Upper lobe of right lung (tissue), 1 donor: Measurements from ENCODE around the gene ZBTB37. TPM values are rescaled to one million over a fixed set of nuclear protein-coding genes. Genes with fewer than 3 reads are reported as not detected.

ENCODE experiments used
- ATAC-seq: fragments of 200-7000 bp; cut with Tn5 transposase; one replicate; pipeline ENCODE4 v1.9.1; 2020; ENCODE audit warnings: mild to moderate bottlenecking, moderate library complexity
- DNase-seq: peaks from one replicate; pipeline ENCODE4 v3.0.0-alpha.2; 2020
- H3K27ac ChIP-seq: fragments of 200-600 bp; one replicate; pipeline ENCODE4 v1.8.0; 2022
- H3K27me3 ChIP-seq: fragments of 200-600 bp; one replicate; pipeline ENCODE4 v1.8.0; 2022; ENCODE audit warnings: mild to moderate bottlenecking
- H3K36me3 ChIP-seq: fragments of 200-600 bp; one replicate; pipeline ENCODE4 v1.8.0; 2022
- H3K4me1 ChIP-seq: fragments of 200-600 bp; one replicate; pipeline ENCODE4 v1.8.0; 2022
- H3K4me3 ChIP-seq: fragments of 200-600 bp; one replicate; pipeline ENCODE4 v1.8.0; 2022; ENCODE audit warnings: mild to moderate bottlenecking
- H3K9me3 ChIP-seq: fragments of 200-600 bp; one replicate; pipeline ENCODE4 v1.8.0; 2022
- intact Hi-C: fragments of 100-400 bp; cut with DNase I; formaldehyde crosslinking; loops from one replicate; pipeline ENCODE4 v1.11.0; 2022
- total RNA-seq: library from RNA; stranded (reverse); fragmentation: NEBNext Ultra II Directional; extraction: Animal tissue kit (Norgen Biotek cat#: 25700); gene quantifications from one replicate; pipeline ENCODE4 v1.2.1, GENCODE V29; 2021
- TF ChIP-seq, protein P1 (sequence below): fragments of 200-600 bp; IDR thresholded peaks from one replicate; pipeline ENCODE4 v1.8.0; 2022; ENCODE audit warnings: antibody characterized with exemption
- donor health status: DM: no; HTN: yes; CAD: no; lungs with severe emphysema.

Gene ZBTB37
- total RNA-seq, 1 donor from 2014 or later = 14.7 TPM

DNA sequence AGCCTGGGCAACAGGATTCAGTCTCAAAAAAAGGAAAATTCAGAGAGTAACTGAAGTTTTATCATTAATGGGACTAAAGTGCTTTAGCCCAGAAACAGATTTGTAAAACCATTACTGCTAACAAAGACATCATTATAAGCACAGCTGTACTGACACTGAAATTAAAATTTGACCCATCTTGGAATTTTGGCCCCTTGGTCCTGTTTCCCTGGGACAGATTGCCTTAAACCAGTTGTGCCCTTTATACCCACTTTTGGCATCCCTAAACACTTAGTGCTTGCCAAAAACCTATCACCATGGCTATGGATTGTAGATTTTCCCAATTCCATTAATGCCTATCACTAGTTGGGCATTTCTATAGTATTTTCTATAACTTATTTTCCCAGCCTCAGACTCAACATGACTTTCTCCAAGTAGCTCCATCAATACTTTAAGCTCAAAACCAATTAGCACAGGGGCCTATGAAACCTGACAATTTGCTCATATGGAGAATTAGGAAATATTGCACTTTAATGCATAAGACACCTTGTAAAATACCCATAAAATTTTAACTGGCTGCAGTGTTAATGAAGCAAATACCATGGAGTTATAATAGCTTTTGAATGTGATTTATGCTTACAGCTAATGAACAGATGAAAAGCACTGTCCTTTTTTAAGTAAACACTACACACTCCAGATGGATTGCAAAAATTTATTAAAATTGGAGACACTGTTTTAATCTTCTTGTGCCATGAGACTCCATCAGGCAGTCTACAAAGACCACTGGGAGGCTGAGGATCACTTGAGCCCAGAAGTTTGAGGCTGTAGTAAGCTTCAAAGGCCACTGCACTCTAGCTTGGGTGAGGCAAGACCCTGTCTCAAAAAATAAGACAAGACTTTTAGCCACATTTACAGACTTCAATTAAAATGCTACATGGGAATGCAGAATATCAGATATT lies 4.7 kb upstream of the ZBTB37 start:
- ATAC-seq = no peak
- no peaks in the 10 kb centered on the region for H3K27me3 ChIP-seq
- H3K4me3 ChIP-seq = no peak overlapping the region
- H3K27ac ChIP-seq = no peak overlapping the region
- intact Hi-C loops = no loop called here
- H3K9me3 ChIP-seq = no peaks in the 10 kb centered on the region
- no peak for DNase-seq
- peaks cover 66% of the 10 kb centered on the region for H3K36me3 ChIP-seq
- TF ChIP-seq, protein P1, sequence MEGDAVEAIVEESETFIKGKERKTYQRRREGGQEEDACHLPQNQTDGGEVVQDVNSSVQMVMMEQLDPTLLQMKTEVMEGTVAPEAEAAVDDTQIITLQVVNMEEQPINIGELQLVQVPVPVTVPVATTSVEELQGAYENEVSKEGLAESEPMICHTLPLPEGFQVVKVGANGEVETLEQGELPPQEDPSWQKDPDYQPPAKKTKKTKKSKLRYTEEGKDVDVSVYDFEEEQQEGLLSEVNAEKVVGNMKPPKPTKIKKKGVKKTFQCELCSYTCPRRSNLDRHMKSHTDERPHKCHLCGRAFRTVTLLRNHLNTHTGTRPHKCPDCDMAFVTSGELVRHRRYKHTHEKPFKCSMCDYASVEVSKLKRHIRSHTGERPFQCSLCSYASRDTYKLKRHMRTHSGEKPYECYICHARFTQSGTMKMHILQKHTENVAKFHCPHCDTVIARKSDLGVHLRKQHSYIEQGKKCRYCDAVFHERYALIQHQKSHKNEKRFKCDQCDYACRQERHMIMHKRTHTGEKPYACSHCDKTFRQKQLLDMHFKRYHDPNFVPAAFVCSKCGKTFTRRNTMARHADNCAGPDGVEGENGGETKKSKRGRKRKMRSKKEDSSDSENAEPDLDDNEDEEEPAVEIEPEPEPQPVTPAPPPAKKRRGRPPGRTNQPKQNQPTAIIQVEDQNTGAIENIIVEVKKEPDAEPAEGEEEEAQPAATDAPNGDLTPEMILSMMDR = no peak
- peaks cover 27% of the 10 kb centered on the region for H3K4me1 ChIP-seq

DNA sequence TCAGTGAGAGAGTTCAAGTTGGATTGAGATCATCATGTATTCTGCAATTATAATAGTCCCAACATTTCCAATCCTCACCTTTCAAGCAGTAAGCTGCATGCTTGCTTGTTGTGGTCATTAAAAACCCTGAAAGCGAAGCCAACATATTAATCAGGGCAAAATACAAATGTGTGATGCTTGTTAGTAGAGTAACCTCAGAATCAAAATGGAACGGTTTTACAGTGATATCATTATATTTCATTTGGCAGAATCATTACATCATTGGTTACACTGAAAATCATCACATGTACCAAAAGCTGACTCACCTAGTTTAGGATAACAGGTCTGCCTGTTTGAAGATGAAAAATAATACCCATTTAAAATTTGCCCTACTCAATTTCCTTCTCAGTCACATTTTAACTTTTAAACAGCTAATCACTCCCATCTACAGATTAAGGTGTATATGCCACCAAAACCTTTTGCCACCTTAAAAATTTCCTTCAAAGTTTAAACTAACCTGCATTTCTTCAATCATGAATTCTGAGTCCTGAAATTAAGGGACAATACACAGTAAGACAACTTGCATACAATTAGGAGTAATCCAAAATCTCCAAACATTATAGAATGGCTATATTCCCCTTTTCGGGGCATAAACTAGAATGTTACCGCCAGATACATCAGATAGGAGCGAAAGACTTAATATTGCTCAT lies 3.9 kb upstream of the ZBTB37 start:
- H3K27me3 ChIP-seq = no peaks in the 10 kb centered on the region
- DNase-seq = no peak
- TF ChIP-seq, protein P1 = no peak
- peaks cover 30% of the 10 kb centered on the region for H3K4me1 ChIP-seq
- H3K36me3 ChIP-seq = peaks cover 58% of the 10 kb centered on the region
- H3K27ac ChIP-seq = no peak overlapping the region
- intact Hi-C loops = no loop called here
- no peak for ATAC-seq
- peak overlapping the region; percentile 92 for H3K4me3 ChIP-seq
- H3K9me3 ChIP-seq = no peaks in the 10 kb centered on the region

DNA sequence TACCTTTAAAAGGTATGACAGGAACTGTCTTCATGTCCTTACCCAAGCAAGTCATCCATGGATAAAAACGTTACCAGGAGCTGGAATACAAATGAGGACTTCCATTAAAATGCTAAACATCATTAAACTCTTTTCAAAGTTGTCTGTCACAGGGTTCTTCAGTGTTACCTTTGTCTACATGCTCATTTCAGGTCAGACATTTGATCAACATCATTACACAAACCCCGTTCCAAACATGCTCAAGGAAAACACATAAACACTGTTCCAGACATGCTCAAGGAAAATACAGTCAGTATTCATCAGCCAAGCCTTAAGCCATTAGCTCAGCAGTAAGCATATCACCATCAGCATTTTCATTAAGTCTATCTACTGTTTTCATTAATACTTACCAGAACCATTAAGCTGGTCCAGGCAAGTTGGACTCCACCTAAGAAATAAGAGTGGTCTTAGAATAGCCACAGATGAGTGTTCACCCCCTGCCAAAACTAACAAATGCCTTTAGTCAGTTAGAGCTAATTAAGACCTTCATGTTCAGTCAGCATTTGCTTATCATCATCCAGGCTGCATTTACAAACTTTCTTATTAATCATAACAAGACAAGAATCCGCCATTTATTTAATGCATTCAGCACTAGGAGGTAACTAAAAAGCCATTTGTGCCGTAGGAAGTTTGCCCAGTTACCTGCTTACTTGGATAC lies 2.6 kb upstream of the ZBTB37 start:
- intact Hi-C loops = no loop called here
- Histone ChIP-seq H3K27me3 (no peaks in the 10 kb centered on the region), H3K4me3 (peak overlapping the region; percentile 92), H3K9me3 (no peaks in the 10 kb centered on the region), H3K4me1 (peaks cover 41% of the 10 kb centered on the region), H3K36me3 (peaks cover 50% of the 10 kb centered on the region), H3K27ac (peak overlapping the region; percentile 26)
- no peak for ATAC-seq
- TF ChIP-seq, protein P1 = no peak
- DNase-seq = no peak

DNA sequence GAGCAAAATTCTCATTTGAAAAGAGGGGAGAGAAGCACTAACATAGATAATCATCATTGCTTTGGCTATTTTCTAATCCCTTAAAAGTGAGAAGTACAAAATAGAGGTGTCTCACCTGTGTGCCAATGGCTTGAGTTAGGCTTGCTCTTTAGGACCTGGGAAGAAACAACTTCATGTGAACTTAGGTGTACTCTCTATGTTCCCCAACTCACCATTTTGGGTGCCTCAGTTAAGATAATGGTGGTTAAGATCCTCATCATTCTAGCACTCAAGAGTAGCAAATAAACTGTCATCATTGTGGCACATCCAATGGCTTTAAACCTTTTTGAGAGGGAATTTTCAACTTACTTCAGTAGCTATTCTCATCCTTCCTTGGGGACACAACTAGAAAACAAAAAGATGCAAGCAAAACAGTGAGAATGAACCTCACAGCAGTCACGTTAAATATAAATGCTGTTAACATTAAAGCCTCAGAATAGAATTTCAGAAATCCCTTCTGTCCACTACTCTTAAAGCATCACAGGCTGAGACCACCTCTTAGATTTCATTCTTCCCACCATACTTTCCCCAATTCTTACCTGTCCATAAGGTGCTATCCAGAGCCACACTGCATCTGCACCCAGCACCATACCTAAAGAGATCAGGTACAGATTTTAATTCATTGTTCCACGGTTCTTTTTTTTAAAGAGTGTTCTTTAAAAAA lies 1.6 kb upstream of the ZBTB37 start:
- ATAC-seq = no peak
- no peak for DNase-seq
- H3K4me3 ChIP-seq = peak overlapping the region; percentile 92
- TF ChIP-seq, protein P1 = no peak
- H3K36me3 ChIP-seq = peaks cover 44% of the 10 kb centered on the region
- H3K4me1 ChIP-seq = peaks cover 48% of the 10 kb centered on the region
- peak overlapping the region; percentile 96 for H3K27ac ChIP-seq
- no peaks in the 10 kb centered on the region for H3K27me3 ChIP-seq
- no peaks in the 10 kb centered on the region for H3K9me3 ChIP-seq
- intact Hi-C loops = no loop called here

DNA sequence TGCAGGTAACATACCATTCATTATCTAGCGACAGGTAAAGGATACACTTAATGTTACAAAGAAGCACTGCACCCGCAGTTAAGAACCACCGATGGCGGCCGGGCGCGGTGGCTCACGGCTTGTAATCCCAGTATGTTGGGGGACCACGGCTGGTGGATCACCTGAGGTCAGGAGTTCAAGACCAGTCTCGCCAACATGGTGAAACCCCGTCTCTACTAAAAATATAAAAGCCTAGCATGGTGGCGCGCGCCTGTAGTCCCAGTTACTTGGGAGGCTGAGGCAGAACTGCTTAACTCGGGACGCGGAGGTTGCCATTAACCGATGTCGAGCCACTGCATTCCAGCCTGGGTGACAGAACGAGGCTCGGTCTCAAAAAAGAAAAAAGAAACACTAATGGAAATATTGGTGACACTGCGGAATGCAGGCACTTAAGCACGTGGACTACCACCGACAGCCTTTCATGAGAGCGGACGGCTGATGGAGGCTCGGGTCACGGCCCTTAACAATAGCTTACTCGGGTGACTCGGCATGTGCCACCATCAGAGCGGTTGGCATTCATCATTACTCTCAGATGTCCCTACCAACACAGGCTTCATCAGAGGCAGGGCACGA lies 933 bp upstream of the ZBTB37 start:
- Histone ChIP-seq H3K9me3 (no peaks in the 10 kb centered on the region), H3K36me3 (peaks cover 44% of the 10 kb centered on the region), H3K4me3 (peak overlapping the region; percentile 92), H3K4me1 (peaks cover 48% of the 10 kb centered on the region), H3K27me3 (no peaks in the 10 kb centered on the region), H3K27ac (peak overlapping the region; percentile 96)
- intact Hi-C loops = no loop called here
- DNase-seq (no peak), ATAC-seq (no peak)
- TF ChIP-seq, protein P1 = no peak
